NCI-H2029 (cell line): ENCODE data around the gene FAR2.
"Not testable (repeated sequence)": the region's sequence is repeated elsewhere in the genome, so short reads cannot be mapped to it uniquely, and the experiment has no call there.

Experiments
- DNase-seq: peaks from one replicate; lab custom pipeline; 2025; lab: John Stamatoyannopoulos, UW

FAR2 gene

GRCh38 chr12:29281371-29282005 lies 132.4 kb downstream of the FAR2 start:
- no peak for DNase-seq

- no peak for DNase-seq
Observed at GRCh38 chr12:29282031-29282816, 133.1 kb downstream of the FAR2 start.

- DNase-seq: no peak
Observed at GRCh38 chr12:29283969-29284700, 135.1 kb downstream of the FAR2 start.

DNA sequence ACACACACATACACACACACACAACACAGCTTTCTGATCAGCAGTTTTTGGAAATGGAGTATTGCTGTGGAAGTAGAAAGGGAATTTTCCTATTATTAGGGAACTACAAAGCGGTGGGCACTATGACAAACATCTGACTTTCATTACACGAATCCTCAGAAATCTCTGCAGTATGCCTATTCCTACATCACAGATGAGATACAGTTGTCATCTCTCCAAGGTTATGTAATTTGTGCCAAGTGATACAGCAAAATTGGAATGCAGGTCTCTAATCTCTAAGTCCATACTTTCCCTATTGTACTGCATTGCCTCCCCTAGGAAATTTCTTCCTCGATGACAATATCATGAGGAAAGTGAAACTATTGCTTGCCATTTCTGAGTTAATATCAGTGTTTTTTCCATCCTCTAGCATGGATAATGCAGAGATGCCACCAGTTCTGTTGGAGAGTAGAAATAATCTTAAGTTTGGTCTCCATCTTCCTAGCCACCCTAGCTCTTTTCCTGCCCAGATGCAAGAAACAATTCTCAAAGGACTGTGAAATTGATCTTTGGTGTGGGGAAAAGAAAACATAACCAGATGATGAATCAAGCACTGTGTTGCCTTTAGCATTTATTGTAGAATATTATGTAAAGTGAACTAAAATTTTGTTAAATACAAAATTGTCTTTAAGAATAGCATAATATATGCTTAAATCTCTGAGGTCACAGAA lies 137.2 kb downstream of the FAR2 start:
- no peak for DNase-seq

DNA sequence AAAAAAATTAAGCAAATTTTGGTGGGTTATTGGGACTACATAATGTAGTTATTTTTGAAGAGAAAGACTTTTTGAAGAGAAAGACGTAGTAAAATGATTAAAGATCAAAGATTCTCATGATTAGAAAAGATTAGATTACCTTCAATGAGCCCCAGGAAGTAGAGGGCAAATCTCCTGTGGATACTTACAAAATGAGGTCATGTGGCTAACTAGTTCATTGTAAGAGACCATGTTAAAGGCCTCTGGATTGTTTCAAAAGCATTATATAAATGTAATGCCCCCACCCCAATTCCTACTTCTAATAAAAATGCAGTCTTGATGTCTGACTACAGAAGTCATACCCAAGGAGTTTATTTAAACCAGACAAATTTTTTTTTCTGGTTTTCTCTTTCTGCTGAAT lies 138.5 kb downstream of the FAR2 start:
- no peak for DNase-seq

DNA sequence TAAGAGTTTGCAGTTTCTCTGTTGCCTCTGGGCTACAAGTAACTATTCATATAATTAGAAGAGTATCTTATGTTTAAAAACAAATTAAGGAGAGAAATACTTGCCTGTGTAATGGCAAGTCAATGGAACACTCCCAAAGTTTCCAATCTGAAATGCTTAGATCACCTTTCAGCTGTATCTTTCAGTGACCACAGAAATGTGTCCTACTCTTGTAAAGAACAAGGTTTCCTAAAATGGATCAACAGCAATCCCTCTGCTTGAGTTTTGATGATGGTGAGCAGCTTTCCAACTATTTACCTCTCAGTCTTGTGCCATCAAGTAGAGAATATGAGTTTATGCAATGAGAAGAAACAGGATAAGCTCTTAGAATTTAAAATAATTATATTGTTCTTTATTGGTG lies 139.0 kb downstream of the FAR2 start:
- DNase-seq: no peak

DNA sequence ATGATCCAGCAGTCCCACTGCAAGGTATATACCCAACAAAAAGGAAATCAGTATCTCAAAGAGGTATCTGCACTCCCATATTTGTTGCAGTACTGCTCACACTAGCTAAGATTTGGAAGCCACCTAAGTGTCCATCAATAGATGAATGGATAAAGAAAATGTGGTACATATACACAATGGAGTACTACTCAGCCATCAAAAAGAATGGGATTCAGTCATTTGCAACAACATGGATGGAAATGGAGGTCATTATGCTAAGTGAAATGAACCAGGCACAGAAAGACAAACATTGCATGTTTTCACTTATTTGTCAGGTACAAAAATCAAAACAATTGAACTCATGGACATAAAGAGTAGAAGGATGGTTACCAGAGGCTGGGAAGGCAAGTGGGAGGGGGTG lies 141.4 kb downstream of the FAR2 start:
- DNase-seq: not testable (repeated sequence)

- DNase-seq: no peak
Observed at GRCh38 chr12:29291226-29291625, 142.1 kb downstream of the FAR2 start.

DNA sequence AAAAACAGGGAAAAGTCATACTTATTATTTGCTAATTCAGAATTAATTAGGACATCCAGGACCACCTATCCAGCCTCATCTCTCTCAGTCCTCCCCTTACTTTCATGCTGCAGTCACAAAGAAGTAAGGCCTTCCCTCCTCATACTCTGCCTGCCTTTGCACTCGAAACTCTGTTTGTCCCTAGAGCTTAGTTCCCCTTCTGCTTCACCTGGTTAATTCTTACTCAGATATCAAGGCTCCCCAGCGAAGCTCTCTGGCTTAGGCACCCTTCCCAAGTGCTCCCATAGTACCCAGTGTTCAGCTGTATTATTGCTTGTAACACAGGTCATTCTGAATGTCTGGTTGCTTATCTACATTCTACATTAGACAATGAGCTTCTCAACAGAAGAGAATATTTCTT lies 150.6 kb downstream of the FAR2 start:
- DNase-seq: no peak

GRCh38 chr12:29301114-29301513 lies 152.0 kb downstream of the FAR2 start:
- DNase-seq: no peak

DNA sequence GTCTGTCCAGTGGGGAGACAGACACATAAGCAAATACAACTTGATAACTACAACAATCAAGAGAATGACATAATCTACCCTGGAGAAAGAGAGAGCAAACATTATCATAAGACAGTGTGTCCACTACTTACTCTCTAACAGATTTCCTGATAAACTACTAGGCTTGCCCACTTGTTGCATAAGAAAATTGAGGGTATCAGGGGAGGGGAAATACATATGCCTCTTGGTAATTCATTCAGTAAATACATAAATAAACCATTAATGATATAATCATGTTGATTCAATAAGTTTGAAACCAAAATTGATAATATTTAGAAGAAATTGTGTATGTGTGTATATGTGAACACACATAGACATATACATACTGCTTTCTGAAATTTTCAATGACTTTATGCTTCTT lies 155.3 kb downstream of the FAR2 start:
- no peak for DNase-seq

GRCh38 chr12:29306266-29306665 lies 157.2 kb downstream of the FAR2 start:
- DNase-seq: no peak

DNA sequence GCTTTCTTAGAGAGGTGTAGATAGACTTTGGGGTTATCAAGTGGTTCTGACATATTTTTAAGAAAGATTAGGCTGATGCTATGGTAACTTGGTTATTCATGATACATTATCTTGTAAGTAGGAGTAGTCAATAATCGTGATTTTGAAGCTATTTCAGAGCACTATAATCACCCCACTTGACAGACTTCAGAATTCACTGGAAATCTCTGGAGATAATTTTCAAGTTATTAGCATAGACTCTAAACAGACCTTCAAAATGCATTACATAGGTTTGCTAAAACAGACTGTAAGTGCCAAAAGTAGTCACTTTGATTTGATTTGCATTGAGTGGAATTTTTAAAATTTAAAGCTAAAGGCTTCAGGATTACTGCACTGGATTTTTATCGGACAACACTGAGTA lies 157.6 kb downstream of the FAR2 start:
- DNase-seq: no peak

DNA sequence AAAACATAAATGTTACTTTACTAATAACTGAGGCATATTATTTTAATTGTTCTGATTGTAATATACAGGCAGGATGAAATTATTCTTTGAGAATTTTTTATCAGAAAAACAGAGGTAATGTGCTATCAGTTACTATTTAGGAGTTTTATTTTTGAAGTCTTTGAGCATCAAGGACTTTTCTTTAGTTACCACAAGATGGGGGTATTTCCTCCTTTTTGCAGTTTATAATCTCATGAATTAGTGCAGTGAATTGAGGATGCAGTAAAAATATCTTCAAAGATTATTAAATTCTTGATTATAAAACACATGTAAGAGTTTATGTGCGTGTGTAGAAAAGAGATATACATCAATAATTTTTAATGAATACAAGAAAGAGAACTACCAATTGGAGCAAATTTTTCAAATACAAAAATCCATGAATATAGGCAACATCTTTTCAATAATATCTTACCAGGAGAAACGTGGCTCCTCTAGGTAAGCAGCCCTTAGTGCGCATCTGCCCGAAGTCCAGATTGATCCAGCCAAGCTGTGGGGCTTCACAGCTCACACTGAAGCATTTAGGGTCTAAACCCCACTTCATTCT lies 160.3 kb downstream of the FAR2 start:
- DNase-seq: no peak

GRCh38 chr12:29310899-29311298 lies 161.8 kb downstream of the FAR2 start:
- DNase-seq: no peak

- DNase-seq: no peak
Observed at GRCh38 chr12:29314416-29314815, 165.3 kb downstream of the FAR2 start.

DNA sequence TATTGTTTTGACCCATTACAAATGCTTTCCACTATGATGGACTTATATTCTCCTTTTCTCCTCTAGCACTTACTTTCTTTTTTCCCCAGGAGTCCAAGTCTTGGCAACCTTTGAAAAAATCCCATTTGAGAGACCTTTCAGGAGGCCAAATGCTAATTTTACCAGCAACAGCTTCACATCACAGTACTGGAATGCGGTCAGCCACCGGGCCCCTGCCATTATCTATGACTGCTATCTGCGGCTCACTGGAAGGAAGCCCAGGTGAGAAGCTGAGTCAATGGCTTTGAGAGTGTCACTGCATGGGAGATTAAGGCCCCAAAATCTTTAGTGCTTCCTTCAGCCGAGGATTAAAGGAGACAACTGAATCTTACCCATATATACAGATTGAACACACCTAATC lies 167.7 kb downstream of the FAR2 start:
- no peak for DNase-seq

DNA sequence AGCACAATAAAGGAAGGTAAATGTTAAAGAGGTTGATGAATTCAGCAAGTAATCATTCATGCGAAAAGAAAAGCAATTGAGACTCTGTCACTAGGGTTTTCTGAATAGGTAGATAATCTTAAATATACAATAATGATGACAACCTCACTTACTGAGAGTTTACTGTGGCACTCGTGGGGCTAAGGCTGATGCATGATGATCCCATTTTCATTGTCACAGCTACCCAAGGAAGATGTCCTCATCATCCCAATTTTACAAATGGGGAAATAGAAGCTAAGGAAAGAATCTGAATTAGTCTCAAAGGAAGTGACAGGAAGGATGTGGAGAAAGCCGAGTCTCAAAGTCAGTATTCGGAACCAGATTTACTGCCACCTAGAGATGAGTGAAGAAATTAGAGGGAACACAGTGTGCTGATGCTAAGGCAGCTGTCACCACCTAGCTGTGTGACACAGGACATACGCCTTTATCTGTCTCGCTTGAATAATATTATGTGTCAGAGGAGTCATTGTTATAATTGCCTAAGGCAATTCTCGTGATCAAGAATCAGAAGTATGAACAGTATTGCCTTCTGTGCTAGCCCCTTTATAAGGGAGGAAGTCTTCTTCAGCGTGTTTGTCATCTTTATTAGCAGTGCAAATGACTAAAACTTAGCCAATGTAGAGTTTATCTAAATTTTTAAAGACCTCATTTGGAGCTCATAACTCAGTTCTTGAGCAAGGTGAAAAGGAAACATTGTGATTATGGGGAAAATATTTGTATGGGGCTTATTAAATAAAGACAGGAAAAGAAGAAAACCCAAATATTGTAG lies 168.7 kb downstream of the FAR2 start:
- DNase-seq: peak; percentile 30

DNA sequence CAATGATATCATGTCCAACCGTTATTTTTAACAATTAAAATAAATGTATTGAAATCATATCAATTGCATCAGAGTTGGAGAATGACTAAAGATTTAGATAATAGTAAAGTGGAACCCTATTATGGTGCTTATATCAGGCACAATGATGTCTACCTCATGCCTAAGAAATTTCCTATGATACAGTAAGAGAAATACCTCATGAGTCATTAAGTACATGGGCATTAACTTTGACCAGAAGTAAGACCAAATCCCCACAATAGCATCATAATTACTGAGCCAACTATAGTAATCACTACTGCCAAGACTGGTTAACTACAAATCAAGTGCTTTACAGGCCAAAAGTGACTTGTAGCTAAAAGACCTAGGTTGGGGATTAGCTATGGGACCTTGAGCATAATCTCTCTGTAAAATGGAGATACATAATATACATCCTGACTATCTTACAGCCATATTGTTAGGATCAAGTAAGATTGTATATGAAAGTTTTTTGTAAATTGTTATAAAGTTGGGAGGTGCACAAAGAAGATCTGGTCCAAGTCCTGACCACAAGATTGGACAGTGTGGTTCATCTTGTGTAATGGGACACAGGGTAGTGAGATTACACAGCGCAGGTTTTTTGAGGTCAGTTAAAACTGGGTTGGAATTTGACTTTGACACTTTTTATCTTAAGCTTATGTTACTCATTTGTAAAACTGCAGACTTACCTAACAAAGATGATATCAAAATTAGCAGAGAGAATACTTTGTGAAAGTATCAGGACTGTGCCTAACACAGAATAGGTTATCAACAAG lies 171.4 kb downstream of the FAR2 start:
- DNase-seq: no peak

GRCh38 chr12:29322157-29322556 lies 173.1 kb downstream of the FAR2 start:
- DNase-seq: no peak
